GM10266 (cell line): ENCODE data around the gene CGA.

ENCODE experiments used
- DNase-seq: peaks from one replicate; pipeline ENCODE4 v3.0.0; 2012; ENCODE audit errors: extremely low spot score
- TF ChIP-seq, protein P1 (sequence below): IDR thresholded peaks from 2 replicates; pipeline ENCODE4 v1.5.1; 2012; ENCODE audit warnings: mild to moderate bottlenecking, low read depth; ENCODE audit not compliant: control insufficient read depth, insufficient read depth; ENCODE audit errors: missing control alignments

Gene CGA

DNA sequence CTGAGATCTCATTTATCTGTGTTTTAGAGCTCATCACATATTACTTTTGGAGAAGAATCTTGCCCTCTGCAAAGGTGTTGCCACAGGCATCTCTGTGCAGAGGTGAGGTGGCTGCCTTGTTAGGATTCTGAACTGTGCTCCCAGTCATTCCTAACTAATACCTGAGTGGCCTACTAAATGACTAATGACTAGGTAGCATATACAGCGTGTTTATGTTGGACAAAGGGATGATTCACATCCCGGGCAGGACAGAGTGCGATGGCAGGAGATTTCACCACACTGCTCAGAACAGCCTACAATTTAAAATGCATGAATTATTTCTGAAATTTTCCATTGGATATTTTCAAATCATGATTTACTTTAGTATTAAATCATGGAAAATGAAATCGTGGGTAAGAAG lies 23.1 kb upstream of the CGA start:
- no peak for DNase-seq
- TF ChIP-seq, protein P1, sequence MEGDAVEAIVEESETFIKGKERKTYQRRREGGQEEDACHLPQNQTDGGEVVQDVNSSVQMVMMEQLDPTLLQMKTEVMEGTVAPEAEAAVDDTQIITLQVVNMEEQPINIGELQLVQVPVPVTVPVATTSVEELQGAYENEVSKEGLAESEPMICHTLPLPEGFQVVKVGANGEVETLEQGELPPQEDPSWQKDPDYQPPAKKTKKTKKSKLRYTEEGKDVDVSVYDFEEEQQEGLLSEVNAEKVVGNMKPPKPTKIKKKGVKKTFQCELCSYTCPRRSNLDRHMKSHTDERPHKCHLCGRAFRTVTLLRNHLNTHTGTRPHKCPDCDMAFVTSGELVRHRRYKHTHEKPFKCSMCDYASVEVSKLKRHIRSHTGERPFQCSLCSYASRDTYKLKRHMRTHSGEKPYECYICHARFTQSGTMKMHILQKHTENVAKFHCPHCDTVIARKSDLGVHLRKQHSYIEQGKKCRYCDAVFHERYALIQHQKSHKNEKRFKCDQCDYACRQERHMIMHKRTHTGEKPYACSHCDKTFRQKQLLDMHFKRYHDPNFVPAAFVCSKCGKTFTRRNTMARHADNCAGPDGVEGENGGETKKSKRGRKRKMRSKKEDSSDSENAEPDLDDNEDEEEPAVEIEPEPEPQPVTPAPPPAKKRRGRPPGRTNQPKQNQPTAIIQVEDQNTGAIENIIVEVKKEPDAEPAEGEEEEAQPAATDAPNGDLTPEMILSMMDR = no peak

GRCh38 chr6:87116922-87117321 lies 22.0 kb upstream of the CGA start:
- TF ChIP-seq, protein P1 = no peak

GRCh38 chr6:87115402-87116135 lies 20.7 kb upstream of the CGA start:
- TF ChIP-seq, protein P1 = no peak
- peak; percentile 52 for DNase-seq

More at GRCh38 chr6:87116922-87117321, 22.0 kb upstream of the CGA start:
- no peak for DNase-seq

GRCh38 chr6:87110636-87111035 lies 15.7 kb upstream of the CGA start:
- no peak for DNase-seq
- TF ChIP-seq, protein P1 = no peak

DNA sequence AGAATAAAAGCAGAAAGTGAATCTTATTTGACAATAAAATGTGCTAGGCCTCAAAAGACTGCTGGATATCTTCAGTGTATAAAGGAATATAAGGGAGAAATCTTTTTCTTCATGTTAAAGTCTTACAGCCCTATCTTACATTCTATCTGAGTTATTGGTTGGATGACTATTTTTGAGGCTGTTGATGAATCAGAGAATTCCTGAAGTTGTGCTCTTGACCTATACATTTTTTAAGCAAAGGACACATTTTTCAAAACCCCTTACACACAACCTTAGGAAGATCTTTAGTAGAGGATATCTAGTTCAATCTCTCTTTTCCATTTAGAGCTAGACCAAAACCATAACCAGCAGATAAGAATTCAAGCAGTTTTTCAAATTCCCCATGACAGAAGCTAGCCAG lies 10.9 kb upstream of the CGA start:
- no peak for DNase-seq
- TF ChIP-seq, protein P1 = no peak

DNA sequence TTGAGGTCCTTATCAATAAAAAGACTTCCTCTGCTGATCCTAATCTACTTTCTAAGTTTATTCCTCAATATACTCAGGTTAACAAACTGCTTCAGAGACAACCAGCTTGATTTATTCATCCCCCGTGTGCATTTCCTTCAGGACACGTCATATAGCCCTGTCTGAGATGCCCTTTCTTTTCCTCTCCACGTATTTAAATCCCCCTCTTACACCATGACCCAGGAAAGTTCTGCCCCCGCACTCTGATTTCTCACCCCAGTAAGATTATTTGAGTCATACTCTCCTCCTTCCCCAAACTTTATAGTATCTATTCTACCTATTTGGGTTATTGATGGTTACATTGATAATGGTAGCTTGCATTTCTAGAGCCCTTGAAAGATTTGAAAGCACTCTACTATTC lies 9.8 kb upstream of the CGA start:
- DNase-seq = no peak
- TF ChIP-seq, protein P1 = no peak

GRCh38 chr6:87103977-87104601 lies 9.2 kb upstream of the CGA start:
- TF ChIP-seq, protein P1 = no peak
- no peak for DNase-seq
